PC-9 (cell line): ENCODE data around the gene FAM241B.

ENCODE experiments used
- EZH2 ChIP-seq: fragments of 200-600 bp; sonication (generic); IDR thresholded peaks from 2 replicates; pipeline ENCODE4 v1.8.0; 2017; ENCODE audit warnings: antibody characterized with exemption, low read depth
- TF ChIP-seq, protein P1 (sequence below): fragments of 200-600 bp; sonication (generic); conservative IDR thresholded peaks from 2 replicates; pipeline ENCODE4 v1.6.1; 2017; ENCODE audit warnings: mixed run types, antibody characterized with exemption, mild to moderate bottlenecking, moderate library complexity

GRCh38 chr10:69583106-69583505 is 46.9 kb upstream of the FAM241B start:
- TF ChIP-seq, protein P1, sequence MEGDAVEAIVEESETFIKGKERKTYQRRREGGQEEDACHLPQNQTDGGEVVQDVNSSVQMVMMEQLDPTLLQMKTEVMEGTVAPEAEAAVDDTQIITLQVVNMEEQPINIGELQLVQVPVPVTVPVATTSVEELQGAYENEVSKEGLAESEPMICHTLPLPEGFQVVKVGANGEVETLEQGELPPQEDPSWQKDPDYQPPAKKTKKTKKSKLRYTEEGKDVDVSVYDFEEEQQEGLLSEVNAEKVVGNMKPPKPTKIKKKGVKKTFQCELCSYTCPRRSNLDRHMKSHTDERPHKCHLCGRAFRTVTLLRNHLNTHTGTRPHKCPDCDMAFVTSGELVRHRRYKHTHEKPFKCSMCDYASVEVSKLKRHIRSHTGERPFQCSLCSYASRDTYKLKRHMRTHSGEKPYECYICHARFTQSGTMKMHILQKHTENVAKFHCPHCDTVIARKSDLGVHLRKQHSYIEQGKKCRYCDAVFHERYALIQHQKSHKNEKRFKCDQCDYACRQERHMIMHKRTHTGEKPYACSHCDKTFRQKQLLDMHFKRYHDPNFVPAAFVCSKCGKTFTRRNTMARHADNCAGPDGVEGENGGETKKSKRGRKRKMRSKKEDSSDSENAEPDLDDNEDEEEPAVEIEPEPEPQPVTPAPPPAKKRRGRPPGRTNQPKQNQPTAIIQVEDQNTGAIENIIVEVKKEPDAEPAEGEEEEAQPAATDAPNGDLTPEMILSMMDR: no peak
- TF ChIP-seq EZH2: no peak
